ENCODE measurements around the gene CMTM2. TPM values are rescaled to one million over a fixed set of nuclear protein-coding genes. Genes with fewer than 3 reads are reported as not detected.

Gene CMTM2
- polyA plus RNA-seq, 1 experiment = not detected

- no peaks in the 10 kb centered on the region for H3K9me3 ChIP-seq (ENCODE audit: control insufficient read depth, insufficient read depth, low read length)
- no peak overlapping the region for H3K27ac ChIP-seq (ENCODE audit: low read depth, low read length)
- ChIA-PET CTCF (no interaction called here), POLR2A (no interaction called here)
- no peak overlapping the region for H3K4me3 ChIP-seq (ENCODE audit: low read depth, low read length)
- no peaks in the 10 kb centered on the region for H3K27me3 ChIP-seq (ENCODE audit: control insufficient read depth, insufficient read depth, low read length)
- TF ChIP-seq CTCF (IDR thresholded peaks at IDR 0.05; ENCODE audit: low read depth, low read length) = no peak
- no peak for DNase-seq (ENCODE audit: low read depth, low spot score)
Measured at GRCh38 chr16:66537236-66537635, 42.0 kb upstream of the CMTM2 start.

GRCh38 chr16:66538910-66539309, 40.4 kb upstream of the CMTM2 start:
- POLR2A ChIA-PET = interaction anchor here (1.3 kb wide), 1 partner anchor 9 kb away, joined by 7 read pairs; no protein-coding TSS in a partner anchor
- DNase-seq (ENCODE audit: low read depth, low spot score) = no peak
- Histone ChIP-seq H3K27me3 (ENCODE audit: control insufficient read depth, insufficient read depth, low read length) (no peaks in the 10 kb centered on the region), H3K4me3 (ENCODE audit: low read depth, low read length) (no peak overlapping the region), H3K9me3 (ENCODE audit: control insufficient read depth, insufficient read depth, low read length) (no peaks in the 10 kb centered on the region), H3K27ac (ENCODE audit: low read depth, low read length) (no peak overlapping the region)
- TF ChIP-seq CTCF (IDR thresholded peaks at IDR 0.05; ENCODE audit: low read depth, low read length) = no peak
- CTCF ChIA-PET = no interaction called here

GRCh38 chr16:66539623-66540469, 39.4 kb upstream of the CMTM2 start:
- CTCF ChIA-PET = no interaction called here
- no peak for DNase-seq (ENCODE audit: low read depth, low spot score)
- Histone ChIP-seq H3K27ac (ENCODE audit: low read depth, low read length) (no peak overlapping the region), H3K4me3 (ENCODE audit: low read depth, low read length) (no peak overlapping the region), H3K27me3 (ENCODE audit: control insufficient read depth, insufficient read depth, low read length) (no peaks in the 10 kb centered on the region), H3K9me3 (ENCODE audit: control insufficient read depth, insufficient read depth, low read length) (no peaks in the 10 kb centered on the region)
- POLR2A ChIA-PET = interaction anchor here (0.7 to 1.3 kb wide), 2 partner anchors 8 to 833 kb away, joined by 5 to 7 read pairs; no protein-coding TSS in a partner anchor
- TF ChIP-seq CTCF (IDR thresholded peaks at IDR 0.05; ENCODE audit: low read depth, low read length) = no peak

GRCh38 chr16:66541388-66542355, 37.6 kb upstream of the CMTM2 start:
- Histone ChIP-seq H3K27me3 (ENCODE audit: control insufficient read depth, insufficient read depth, low read length) (no peaks in the 10 kb centered on the region), H3K27ac (ENCODE audit: low read depth, low read length) (no peak overlapping the region), H3K4me3 (ENCODE audit: low read depth, low read length) (no peak overlapping the region), H3K9me3 (ENCODE audit: control insufficient read depth, insufficient read depth, low read length) (no peaks in the 10 kb centered on the region)
- POLR2A ChIA-PET = no interaction called here
- CTCF ChIA-PET = interaction anchor here (1.0 kb wide), 1 partner anchor 67 kb away, joined by 3 read pairs; no protein-coding TSS in a partner anchor
- TF ChIP-seq CTCF (IDR thresholded peaks at IDR 0.05; ENCODE audit: low read depth, low read length) = no peak
- no peak for DNase-seq (ENCODE audit: low read depth, low spot score)

All from AG04450 (cell line).